GM12864 (cell line): Measurements from ENCODE around the gene NUDT21.

Experiments used
- DNase-seq: peaks from one replicate; pipeline ENCODE4 v3.0.0-alpha.2; 2011; ENCODE audit warnings: low read depth
- H3K4me3 ChIP-seq: 2 replicates; pipeline ENCODE4 v1.5.1; 2011; ENCODE audit warnings: mild to moderate bottlenecking, low read depth, low read length, control low read depth
- TF ChIP-seq, protein P1 (sequence below): IDR thresholded peaks from 2 replicates; pipeline ENCODE4 v1.5.1; 2011; ENCODE audit warnings: low read depth, mild to moderate bottlenecking, moderate library complexity, low read length, control low read depth, inconsistent platforms; ENCODE audit errors: missing control alignments

NUDT21 gene

DNA sequence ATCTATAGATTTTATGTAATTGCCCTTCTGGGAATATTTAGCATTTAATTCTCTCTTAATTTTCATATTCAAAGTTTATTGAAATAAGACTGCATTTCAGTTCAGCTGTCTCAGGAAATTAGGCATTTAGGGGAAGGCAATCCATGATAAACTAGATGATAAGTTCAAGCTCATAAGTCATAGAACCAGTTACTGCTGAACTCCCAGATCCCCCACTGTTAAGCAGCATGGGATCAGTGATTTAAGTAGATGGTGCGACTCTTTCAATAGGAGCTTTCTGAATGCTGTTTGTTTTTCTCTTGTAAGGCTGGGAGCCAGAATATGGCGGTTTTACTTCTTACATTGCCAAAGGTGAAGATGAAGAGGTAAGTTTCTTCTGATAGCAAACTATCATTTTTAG lies 24.1 kb upstream of the NUDT21 start:
- no peak overlapping the region for H3K4me3 ChIP-seq
- DNase-seq: no peak
- TF ChIP-seq, protein P1, sequence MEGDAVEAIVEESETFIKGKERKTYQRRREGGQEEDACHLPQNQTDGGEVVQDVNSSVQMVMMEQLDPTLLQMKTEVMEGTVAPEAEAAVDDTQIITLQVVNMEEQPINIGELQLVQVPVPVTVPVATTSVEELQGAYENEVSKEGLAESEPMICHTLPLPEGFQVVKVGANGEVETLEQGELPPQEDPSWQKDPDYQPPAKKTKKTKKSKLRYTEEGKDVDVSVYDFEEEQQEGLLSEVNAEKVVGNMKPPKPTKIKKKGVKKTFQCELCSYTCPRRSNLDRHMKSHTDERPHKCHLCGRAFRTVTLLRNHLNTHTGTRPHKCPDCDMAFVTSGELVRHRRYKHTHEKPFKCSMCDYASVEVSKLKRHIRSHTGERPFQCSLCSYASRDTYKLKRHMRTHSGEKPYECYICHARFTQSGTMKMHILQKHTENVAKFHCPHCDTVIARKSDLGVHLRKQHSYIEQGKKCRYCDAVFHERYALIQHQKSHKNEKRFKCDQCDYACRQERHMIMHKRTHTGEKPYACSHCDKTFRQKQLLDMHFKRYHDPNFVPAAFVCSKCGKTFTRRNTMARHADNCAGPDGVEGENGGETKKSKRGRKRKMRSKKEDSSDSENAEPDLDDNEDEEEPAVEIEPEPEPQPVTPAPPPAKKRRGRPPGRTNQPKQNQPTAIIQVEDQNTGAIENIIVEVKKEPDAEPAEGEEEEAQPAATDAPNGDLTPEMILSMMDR: no peak

DNA sequence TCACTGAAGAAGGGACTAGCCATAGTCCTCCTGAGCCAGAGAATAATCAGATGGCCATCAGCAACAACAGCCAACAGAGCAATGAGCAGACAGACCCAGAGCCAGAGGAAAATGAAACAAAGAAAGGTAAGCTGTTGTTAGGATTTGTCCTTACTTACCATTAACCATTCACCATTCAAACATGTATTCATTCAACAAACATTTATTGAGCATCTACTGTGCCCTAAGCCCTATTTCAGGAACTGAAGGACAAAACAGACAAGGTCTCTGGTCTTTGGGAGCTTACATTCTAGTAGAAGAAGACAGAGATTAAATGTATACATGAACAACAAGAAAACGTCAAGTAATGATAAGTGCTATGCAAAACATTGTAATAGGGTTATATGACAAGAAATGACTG lies 19.5 kb upstream of the NUDT21 start:
- TF ChIP-seq, protein P1: no peak
- no peak for DNase-seq
- no peak overlapping the region for H3K4me3 ChIP-seq

DNA sequence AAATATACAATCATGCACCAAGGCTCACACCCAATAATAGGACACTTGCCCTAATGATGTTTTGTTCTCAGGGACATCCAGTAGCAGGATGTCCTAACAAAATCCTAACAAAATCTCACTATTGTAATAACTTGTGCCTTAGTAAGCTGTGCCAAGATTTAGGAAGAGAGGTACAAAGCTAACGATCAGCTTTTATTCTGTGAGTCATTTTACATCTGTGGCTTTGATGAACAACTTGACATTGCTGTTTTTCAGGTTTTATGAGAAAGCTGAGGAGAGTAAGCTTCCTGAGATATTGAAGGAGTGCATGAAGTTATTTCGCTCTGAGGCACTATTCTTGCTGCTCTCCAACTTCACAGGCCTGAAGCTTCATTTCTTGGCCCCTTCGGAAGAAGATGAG lies 19.1 kb upstream of the NUDT21 start:
- TF ChIP-seq, protein P1: no peak
- no peak overlapping the region for H3K4me3 ChIP-seq
- DNase-seq: no peak

DNA sequence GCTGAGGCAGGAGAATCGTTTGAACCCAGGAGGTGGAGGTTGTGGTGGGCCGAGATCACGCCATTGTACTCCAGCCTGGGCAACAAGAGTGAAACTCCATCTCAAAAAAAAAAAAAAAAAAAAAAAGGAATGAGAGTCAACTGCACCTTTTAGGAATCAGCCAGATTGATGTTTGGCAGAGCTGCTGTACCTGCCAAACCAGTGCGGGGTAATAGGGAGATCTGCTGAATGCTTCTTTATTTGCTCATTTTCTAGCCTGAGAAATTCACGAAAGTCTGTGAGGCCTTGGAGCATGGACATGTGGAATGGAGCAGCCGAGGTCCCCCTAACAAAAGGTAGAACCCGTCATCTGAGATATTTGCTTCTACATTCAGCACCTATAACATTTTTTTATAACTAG lies 18.6 kb upstream of the NUDT21 start:
- no peak overlapping the region for H3K4me3 ChIP-seq
- TF ChIP-seq, protein P1: no peak
- no peak for DNase-seq

DNA sequence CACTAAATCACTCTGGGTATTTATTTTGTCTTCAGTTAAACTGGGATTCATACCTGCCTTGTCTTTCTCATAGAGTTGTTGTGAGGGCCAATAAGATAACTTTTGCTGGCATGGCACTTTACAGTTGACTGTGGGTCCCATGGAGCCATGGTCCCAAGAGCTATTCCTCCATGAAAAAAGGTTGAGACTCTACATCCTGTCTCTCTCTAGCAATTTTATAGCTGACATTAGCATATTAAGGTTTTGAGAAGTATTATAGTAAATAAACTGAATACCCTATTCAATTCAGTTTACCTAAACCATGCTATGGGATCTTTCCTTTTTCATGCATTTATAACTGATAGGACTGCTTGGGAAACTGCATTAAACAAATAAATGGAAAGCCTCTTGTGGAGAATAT lies 17.7 kb upstream of the NUDT21 start:
- no peak for DNase-seq
- H3K4me3 ChIP-seq: no peak overlapping the region
- TF ChIP-seq, protein P1: no peak

DNA sequence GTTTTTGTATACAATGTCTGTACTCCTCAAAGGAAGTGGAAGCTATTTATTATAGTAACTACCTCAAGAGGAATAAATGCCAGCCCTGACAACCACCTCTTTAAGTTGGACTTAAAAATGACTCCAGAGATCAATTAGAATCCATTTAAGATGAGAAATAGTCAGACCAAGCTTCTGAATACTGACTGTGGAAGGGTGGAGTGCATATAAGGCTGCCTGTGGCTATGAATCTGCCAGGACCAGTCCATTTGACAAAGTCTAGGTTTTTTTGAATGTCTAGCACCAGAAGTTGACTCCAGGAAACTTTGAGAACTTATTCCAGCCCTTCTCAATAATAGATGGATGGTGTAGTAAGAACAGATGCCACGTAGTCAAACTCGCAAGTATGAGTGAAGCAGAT lies 15.2 kb upstream of the NUDT21 start:
- no peak for DNase-seq
- no peak overlapping the region for H3K4me3 ChIP-seq
- TF ChIP-seq, protein P1: no peak

DNA sequence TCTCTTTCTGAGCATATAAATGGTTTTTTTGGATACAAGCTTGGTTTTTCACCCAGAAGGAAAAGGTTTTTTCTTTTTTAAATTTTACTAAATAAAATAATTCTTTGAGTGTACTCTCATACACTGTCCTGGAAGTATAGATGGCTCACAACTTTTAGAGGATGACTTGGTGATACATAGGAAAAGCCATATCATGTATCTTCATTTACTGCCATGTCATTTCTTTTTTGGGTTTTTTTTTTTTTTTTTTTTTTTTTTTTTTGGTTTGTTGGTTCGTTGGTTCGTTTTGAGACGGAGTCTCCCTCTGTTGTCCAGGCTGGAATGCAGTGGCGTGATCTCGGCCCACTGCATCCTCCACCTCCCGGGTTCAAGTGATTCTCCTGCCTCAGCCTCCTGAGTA lies 12.0 kb upstream of the NUDT21 start:
- no peak for DNase-seq
- no peak overlapping the region for H3K4me3 ChIP-seq
- TF ChIP-seq, protein P1: no peak
